ENCODE data around the gene FTCD.

FTCD gene

DNA sequence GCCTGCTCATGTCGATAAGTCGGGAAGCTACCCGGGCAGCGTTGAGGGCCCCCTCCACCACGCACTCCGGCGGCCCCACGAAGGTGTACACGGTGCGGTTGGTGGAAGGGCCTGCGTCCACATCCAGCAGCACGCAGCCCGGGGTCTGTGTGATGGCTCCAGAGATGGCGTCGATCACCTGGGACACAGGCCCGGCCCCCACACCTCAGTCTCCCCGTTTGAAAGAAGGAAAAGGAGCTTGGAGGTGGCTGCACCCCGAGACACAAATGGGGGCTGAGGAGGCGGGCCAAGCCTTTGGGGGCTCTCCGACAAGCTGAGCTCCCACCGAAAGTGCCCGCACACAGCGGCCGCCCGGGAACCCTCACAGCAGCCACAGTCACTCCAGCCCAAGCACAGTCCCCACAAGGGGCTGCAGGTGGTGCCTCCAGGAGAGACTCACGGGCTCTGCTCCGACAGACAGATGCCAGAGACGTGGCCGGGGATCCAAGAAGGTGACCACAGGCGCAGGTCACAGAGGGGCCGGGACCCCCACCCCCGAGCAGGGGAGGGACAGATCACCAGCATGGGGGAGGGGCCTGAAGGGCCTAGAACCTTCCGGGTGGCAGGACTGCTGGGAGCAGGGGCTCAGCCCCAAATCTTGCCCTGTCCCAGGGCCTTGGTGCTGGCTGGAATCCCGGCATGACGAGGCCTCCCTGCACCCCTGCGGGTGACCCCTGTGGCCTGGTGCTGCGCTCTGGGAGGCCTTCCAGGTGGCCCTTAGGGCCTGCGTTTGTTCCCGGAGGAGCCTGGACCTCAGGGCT, 1.0 kb downstream of the FTCD start:
- DNase-seq (ENCODE audit: low spot score) = no peak

DNA sequence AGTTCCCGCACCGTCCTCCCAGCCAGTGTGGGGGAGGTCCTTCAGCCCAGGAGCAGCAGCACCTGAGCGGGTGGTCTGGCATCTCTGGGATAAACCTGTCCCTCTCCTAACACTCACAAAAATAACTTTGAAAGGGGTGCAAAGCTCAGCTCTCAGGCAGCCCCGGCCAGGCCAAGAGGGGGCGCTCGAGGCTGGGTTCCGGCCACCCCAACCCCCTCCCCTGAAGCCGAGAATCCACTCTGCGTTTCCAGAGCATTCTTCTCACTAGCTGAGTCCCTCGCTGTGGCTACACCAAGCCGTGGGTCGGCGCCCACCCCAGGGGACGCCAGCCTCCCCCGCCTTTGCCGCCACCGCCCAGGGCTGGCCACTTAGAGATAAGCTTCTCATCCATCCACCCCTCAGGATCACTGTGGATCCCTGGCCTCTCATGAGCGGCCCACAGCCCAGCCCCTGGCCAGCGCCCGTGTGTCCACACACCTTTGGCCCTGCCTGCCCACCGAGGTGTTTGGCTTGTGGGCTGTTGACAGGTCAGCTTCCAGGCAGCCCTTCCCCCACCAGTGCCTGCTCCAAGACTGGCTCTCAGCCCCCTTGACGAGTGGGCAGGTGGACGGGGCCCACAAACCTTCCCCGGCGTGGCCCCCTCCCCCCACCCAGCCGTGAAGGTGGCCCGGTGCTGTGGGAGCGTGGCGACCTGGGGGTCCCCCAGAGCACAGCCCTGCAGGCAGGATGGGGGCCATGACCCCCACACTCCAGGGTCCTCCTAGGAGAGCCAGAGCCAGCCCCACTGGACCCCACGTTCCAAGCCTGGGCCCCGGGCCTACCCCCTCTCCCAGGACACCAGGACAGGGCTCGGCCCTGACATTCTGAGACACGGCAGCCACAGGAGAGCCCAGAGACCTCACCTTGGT, 1.9 kb downstream of the FTCD start:
- DNase-seq (ENCODE audit: low spot score) = peak; percentile 81

DNA sequence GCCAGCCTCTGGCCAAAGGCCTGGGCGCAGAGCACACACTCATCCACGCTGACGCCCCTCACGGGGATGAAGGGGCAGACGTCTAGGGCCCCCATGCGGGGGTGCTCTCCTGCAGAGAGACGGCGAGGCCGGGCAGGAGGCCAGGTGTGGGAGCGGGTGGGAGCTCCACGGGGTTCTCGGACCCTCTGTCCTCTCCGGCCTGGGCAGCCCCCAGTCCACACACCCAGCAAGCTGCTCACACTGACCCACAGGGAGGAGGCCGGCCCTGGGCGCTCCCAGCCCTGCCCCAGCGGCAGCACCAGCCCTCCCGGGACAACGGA, 2.5 kb downstream of the FTCD start:
- no peak for DNase-seq (ENCODE audit: low spot score)

GRCh38 chr21:46151989-46152926, 3.1 kb downstream of the FTCD start:
- no peak for DNase-seq (ENCODE audit: low spot score)

DNA sequence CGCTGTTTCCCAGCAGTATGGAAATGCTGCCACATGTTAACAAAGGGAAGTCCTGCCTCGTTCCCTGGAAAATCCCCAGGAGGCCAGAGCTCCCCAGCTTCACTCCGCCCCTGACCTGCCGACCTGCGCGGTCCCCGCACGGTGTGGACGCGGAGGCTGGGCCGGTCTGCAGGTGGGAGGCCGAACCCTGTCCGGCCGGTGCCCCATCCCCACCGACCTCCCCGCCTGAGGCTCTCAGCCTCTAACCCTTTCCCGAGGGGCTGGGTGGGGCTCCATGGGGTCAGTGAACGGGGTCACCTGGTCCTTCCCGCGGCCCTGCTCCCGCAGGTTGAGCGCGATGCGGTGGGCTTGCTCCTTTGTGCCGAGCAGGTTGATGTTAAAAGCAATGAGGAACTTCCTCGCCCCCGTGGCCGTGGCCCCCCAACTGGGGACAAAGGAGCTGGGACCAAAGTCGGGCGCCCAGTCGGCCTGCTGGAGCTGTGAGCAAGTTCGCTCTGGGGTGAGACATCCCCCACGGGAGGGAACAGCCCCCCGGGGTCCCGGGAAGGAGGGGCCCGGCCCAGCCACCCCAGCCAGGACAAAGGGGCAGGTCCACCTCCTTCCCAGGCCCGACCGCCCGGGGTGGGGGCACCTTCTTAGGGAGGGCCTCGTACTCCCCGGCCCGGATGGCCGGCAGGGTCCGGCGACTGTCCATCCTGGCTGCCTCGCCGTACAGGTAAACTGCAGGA, 4.0 kb downstream of the FTCD start:
- no peak for DNase-seq (ENCODE audit: low spot score)

DNA sequence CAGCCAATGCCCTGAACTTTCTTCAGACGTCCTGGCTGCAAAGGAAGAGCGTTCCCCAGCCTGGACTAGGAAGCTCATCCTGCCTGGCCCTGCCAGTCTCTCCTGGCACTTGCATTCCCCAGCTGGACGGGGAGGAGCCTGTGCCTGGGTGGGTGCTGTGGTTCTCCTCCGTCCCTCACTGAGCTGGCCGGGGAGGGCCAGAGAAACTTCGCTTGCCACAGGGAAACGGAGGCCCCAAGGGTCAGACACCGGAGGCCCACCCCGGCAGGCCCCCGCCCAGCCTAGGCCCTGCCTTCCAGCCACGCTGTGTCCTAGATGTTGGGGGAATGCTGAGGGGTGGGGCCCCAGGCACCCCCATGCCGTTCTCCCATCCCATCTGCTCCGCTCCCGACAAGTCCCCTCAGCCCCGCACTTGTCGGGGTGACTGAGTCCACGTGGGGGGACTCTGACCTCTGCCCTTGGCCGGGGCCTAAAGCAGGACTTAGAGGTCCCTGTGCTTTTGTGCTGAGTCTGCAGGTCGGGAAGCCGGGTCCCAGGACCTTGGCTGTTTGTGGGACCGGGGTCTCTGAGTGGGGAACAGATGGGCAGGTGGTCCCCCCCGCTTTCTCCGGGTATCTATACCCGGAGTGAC, 4.8 kb downstream of the FTCD start:
- no peak for DNase-seq (ENCODE audit: low spot score)

DNA sequence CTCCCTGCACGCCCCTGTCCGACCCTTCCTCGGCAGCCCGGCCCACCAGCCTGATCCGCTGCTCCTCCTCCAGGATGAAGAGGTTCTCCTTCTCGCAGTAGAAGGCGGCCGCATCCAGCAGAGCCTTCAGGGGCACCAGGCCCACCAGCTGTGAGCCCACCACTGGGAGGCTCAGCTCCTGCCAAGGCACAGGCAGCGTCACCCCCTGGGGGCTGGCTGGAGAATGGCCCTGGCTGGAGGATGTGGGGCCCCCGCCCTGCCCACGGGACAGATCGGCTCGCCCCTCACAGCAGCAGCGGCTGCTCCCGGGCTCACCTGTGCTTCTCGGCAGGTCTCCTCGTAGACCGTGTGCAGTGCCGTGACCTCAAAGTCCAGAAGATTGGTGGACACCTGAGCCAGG, 5.3 kb downstream of the FTCD start:
- no peak for DNase-seq (ENCODE audit: low spot score)

GRCh38 chr21:46149205-46149901, 6.0 kb downstream of the FTCD start:
- DNase-seq (ENCODE audit: low spot score) = no peak

DNA sequence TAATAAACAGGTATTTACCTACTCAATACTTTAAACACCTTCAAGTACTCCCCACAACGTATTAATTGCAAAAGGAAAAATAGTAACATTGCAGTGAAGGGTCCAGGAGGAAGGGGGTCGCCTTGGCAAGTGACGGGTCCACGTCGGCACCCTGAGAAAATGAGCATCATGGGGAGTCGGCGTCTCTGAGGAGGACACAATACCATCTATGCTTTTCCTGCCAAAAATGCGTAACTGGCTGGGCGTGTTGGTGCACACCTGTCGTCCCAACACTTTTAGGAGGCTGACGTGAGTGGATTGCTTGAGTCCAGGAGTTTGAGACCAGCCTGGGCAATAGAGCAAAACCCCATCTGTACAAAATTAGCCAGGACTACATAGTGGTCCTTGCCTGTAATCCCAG, 7.3 kb downstream of the FTCD start:
- DNase-seq (ENCODE audit: low spot score) = no peak

DNA sequence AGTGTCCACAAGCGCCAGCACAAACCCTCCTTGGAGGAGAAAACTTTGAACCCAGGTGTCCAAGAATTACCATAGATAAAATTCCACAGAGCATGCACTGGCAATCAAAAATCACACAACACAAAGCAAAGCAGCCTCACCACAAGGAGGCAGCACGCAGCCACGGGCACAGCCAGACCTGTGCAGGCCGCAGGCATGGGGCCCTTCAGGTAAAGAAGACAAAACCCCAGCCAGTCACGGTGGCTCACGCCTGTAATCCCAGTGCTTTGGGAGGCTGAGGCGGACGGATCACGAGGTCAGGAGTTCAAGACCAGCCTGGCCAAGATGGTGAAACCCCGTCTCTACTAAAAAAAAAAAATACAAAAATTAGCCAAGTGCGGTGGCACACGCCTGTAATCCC, 8.0 kb downstream of the FTCD start:
- peak; percentile 83 for DNase-seq (ENCODE audit: low spot score)

GRCh38 chr21:46146856-46147255, 8.5 kb downstream of the FTCD start:
- no peak for DNase-seq (ENCODE audit: low spot score)

- DNase-seq (ENCODE audit: low spot score) = no peak
These were observed 9.3 kb downstream of the FTCD start for GRCh38 chr21:46145840-46146691.

- no peak for DNase-seq (ENCODE audit: low spot score)
These were observed 10.1 kb downstream of the FTCD start for GRCh38 chr21:46145159-46145839.

DNA sequence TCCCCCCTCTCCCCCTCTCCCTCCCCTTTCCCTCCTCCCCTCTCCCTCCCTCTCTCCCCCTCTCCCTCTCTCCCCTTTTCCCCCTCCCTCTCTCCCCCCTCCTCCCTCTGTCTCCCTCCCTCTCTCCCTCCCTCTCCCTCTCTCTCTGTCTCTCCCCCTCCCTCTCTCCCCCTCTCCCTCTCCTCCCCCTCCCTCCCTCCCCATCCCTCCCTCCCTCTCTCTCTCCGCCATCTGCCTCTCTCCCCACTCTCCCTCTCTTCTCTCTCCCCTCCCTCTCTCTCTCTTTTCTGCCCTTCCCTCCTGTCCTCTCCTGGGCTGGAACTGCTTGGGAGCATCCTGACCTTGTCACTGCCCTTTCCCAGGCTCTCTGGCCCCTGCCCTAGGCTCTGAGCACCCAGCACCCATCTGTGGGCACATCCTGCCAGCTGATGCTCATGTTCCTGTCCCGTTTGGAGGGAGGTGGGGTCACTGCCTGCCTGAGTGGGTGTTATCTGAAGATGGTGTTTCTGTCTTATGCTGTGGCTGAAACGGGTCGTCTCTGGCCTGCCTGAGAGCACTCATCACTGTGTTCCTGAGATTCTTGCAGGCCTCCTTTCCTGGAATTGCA, 10.8 kb downstream of the FTCD start:
- no peak for DNase-seq (ENCODE audit: low spot score)

- DNase-seq (ENCODE audit: low spot score) = no peak
These were observed 12.6 kb downstream of the FTCD start for GRCh38 chr21:46142582-46143473.

DNA sequence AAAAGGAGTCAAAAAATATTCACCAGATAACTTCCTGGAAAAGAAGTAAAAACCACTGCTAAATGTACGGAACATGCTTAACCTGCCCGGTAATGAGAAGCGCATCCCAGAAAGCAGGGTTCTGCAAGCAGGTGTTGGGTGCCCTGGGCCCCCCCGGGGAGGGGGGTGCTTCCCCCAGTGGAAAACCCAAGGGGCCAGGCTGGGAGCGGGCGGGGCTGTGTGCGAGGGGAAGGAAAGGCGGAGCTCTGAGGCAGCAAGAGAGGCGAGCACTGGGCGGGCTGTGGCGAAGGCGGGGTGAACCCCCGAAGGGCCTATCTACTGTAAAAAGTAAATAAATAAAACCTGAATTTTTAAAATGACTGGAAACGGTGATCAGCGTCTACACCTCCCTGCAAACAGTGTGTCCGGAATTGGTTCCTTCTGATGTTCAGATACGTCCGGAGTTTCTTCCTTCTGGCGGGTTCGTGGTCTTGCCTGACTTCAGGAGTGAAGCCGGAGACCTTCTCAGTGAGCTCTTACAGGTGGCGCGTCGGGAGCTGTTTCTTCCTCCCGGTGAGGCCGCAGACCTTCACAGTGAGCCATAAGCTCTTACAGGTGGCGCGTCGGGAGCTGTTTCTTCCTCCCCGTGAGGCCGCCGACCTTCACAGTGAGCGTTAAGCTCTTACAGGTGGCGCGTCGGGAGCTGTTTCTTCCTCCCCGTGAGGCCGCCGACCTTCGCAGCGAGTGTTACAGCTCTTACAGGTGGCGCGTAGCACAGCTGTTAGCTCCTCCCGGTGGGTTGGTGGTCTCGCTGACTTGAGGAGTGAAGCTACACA, 13.4 kb downstream of the FTCD start:
- no peak for DNase-seq (ENCODE audit: low spot score)

Data from D341Med (cell line).